ENCODE measurements around the gene FUT7. TPM values are rescaled to one million over a fixed set of nuclear protein-coding genes. Genes with fewer than 3 reads are reported as not detected.

The FUT7 gene
- total and polyA plus RNA-seq, 9 of the 15 experiments (the other 6 are each of a cell fraction or from before 2014, with no cell fraction given), result not detected

- TF ChIP-seq TFAP4 (CRISPR knock-in tag; IDR thresholded peaks at IDR 0.05; ENCODE audit: borderline replicate concordance) (peak; percentile 26; the same call in 1 of the 2 replicates), CHD2 (IDR thresholded peaks at IDR 0.05; ENCODE audit: low read depth, low read length) (no peak), PHF20 (IDR thresholded peaks at IDR 0.05; ENCODE audit: partially characterized antibody) (no peak), CGGBP1 (CRISPR knock-in tag; IDR thresholded peaks at IDR 0.05) (no peak), LCOR (CRISPR knock-in tag; IDR thresholded peaks at IDR 0.05) (no peak), MCM2 (IDR thresholded peaks at IDR 0.05; ENCODE audit: low read depth) (no peak), ZNF778 (CRISPR knock-in tag; IDR thresholded peaks at IDR 0.05) (no peak), HINFP (tag; conservative IDR thresholded peaks at IDR 0.05; ENCODE audit: low read depth) (no peak), SRSF1 (IDR thresholded peaks at IDR 0.05; ENCODE audit: low read depth, low read length) (no peak), GABPB2 (CRISPR knock-in tag; conservative IDR thresholded peaks at IDR 0.05) (no peak), NR2F6 (CRISPR knock-in tag; IDR thresholded peaks at IDR 0.05) (no peak), BACH1 (tag; IDR thresholded peaks at IDR 0.05) (no peak), REST (IDR thresholded peaks at IDR 0.05; ENCODE audit: borderline replicate concordance) (peak; percentile 38; the same call in 1 of the 2 replicates), REST (CRISPR knock-in tag; IDR thresholded peaks at IDR 0.05; ENCODE audit: low read depth) (no peak)
These were observed 2.6 kb downstream of the FUT7 start (continued) for GRCh38 chr9:137029058-137029936.
